Lower lobe of right lung (tissue), 2 donors: ENCODE data around the gene MS4A6E. TPM values are rescaled to one million over a fixed set of nuclear protein-coding genes. Genes with fewer than 3 reads are reported as not detected.

Experiments used
- ATAC-seq, 2 donors: fragments of 200-7000 bp; cut with Tn5 transposase; one replicate each; pipeline ENCODE4 v1.9.1; 2020 to 2022; ENCODE audit warnings: mild to moderate bottlenecking in 2 of 2, moderate library complexity in 2 of 2
- DNase-seq: peaks from one replicate; pipeline ENCODE4 v3.0.0-alpha.2; 2020
- H3K27ac ChIP-seq: fragments of 200-600 bp; one replicate; pipeline ENCODE4 v1.8.0; 2022
- H3K27me3 ChIP-seq: fragments of 200-600 bp; one replicate; pipeline ENCODE4 v1.8.0; 2022; ENCODE audit warnings: low read depth
- H3K36me3 ChIP-seq: fragments of 200-600 bp; one replicate; pipeline ENCODE4 v1.8.0; 2022; ENCODE audit warnings: mild to moderate bottlenecking
- H3K4me1 ChIP-seq: fragments of 200-600 bp; one replicate; pipeline ENCODE4 v1.8.0; 2022
- H3K4me3 ChIP-seq: fragments of 200-600 bp; one replicate; pipeline ENCODE4 v1.8.0; 2022; ENCODE audit warnings: mild to moderate bottlenecking
- H3K9me3 ChIP-seq: fragments of 200-600 bp; one replicate; pipeline ENCODE4 v1.8.0; 2022
- CTCF ChIP-seq: fragments of 200-600 bp; IDR thresholded peaks from one replicate; pipeline ENCODE4 v1.8.0; 2022; ENCODE audit warnings: antibody characterized with exemption, mild to moderate bottlenecking
- intact Hi-C: fragments of 100-400 bp; cut with DNase I; formaldehyde crosslinking; loops from one replicate; pipeline ENCODE4 v1.11.0; 2022
- total RNA-seq: library from RNA; stranded (reverse); fragmentation: NEBNext Ultra II Directional; extraction: Animal tissue kit (Norgen Biotek cat#: 25700); gene quantifications from one replicate; pipeline ENCODE4 v1.2.1, GENCODE V29; 2021
- donor health status: DM: no; HTN: yes; CAD: no; lungs with severe emphysema.

The MS4A6E gene
- total RNA-seq, 1 donor from 2014 or later = not detected

GRCh38 chr11:60310407-60310998, 16.6 kb upstream of the MS4A6E start:
- intact Hi-C loops = no loop called here
- Histone ChIP-seq H3K9me3 (no peaks in the 10 kb centered on the region), H3K36me3 (peaks cover 5% of the 10 kb centered on the region), H3K4me3 (no peak overlapping the region), H3K4me1 (no peaks in the 10 kb centered on the region), H3K27me3 (no peaks in the 10 kb centered on the region), H3K27ac (no peak overlapping the region)
- peak; percentile 56 to 70 for ATAC-seq
- DNase-seq = peak; percentile 47
- TF ChIP-seq CTCF = no peak

- ATAC-seq = no peak
- DNase-seq = no peak
- TF ChIP-seq CTCF = no peak
- no peaks in the 10 kb centered on the region for H3K27me3 ChIP-seq
- H3K4me1 ChIP-seq = no peaks in the 10 kb centered on the region
- intact Hi-C loops = no loop called here
- H3K36me3 ChIP-seq = no peaks in the 10 kb centered on the region
- H3K9me3 ChIP-seq = peaks cover 4% of the 10 kb centered on the region
- H3K27ac ChIP-seq = no peak overlapping the region
- no peak overlapping the region for H3K4me3 ChIP-seq
Observed at GRCh38 chr11:60314635-60315321, 12.3 kb upstream of the MS4A6E start.

- intact Hi-C loops = no loop called here
- H3K4me1 ChIP-seq = no peaks in the 10 kb centered on the region
- no peaks in the 10 kb centered on the region for H3K27me3 ChIP-seq
- no peak overlapping the region for H3K27ac ChIP-seq
- no peak overlapping the region for H3K4me3 ChIP-seq
- no peak for ATAC-seq
- DNase-seq = no peak
- no peak for TF ChIP-seq CTCF
- peaks cover 4% of the 10 kb centered on the region for H3K9me3 ChIP-seq
- no peaks in the 10 kb centered on the region for H3K36me3 ChIP-seq
Observed at GRCh38 chr11:60315871-60316270, 11.2 kb upstream of the MS4A6E start.

GRCh38 chr11:60316317-60316716, 10.7 kb upstream of the MS4A6E start:
- Histone ChIP-seq H3K27ac (no peak overlapping the region), H3K4me1 (no peaks in the 10 kb centered on the region), H3K9me3 (peaks cover 4% of the 10 kb centered on the region), H3K36me3 (no peaks in the 10 kb centered on the region), H3K27me3 (no peaks in the 10 kb centered on the region), H3K4me3 (no peak overlapping the region)
- no peak for DNase-seq
- no peak for TF ChIP-seq CTCF
- intact Hi-C loops = no loop called here
- no peak for ATAC-seq

- Histone ChIP-seq H3K4me3 (no peak overlapping the region), H3K4me1 (no peaks in the 10 kb centered on the region), H3K36me3 (no peaks in the 10 kb centered on the region), H3K27ac (no peak overlapping the region), H3K9me3 (peaks cover 4% of the 10 kb centered on the region), H3K27me3 (no peaks in the 10 kb centered on the region)
- TF ChIP-seq CTCF = no peak
- intact Hi-C loops = no loop called here
- no peak for DNase-seq
- no peak for ATAC-seq
Observed at GRCh38 chr11:60318726-60319125, 8.3 kb upstream of the MS4A6E start.
